ENCODE results near the gene C16orf78.

The C16orf78 gene

GRCh38 chr16:49395021-49395420 is 21.4 kb downstream of the C16orf78 start:
- no peaks in the 10 kb centered on the region for H3K9me3 ChIP-seq (ENCODE audit: control insufficient read depth, insufficient read depth, low read length)
- no peaks in the 10 kb centered on the region for H3K4me1 ChIP-seq (ENCODE audit: control insufficient read depth, insufficient read depth, low read length)
- no peaks in the 10 kb centered on the region for H3K36me3 ChIP-seq (ENCODE audit: control insufficient read depth, insufficient read depth, low read length)
- DNase-seq (ENCODE audit: low read depth, low spot score), result no peak
- WGBS (ENCODE audit: insufficient coverage, insufficient read length), result no CpG with 5 or more reads among the region's 1 CpG
- H3K4me3 ChIP-seq (ENCODE audit: low read length), result no peak overlapping the region
- H3K27ac ChIP-seq (ENCODE audit: low read length), result no peak overlapping the region
- no peaks in the 10 kb centered on the region for H3K27me3 ChIP-seq (ENCODE audit: control insufficient read depth, insufficient read depth, low read length)

- H3K27me3 ChIP-seq (ENCODE audit: control insufficient read depth, insufficient read depth, low read length), result no peaks in the 10 kb centered on the region
- H3K27ac ChIP-seq (ENCODE audit: low read length), result no peak overlapping the region
- H3K4me1 ChIP-seq (ENCODE audit: control insufficient read depth, insufficient read depth, low read length), result no peaks in the 10 kb centered on the region
- no peak for DNase-seq (ENCODE audit: low read depth, low spot score)
- H3K4me3 ChIP-seq (ENCODE audit: low read length), result no peak overlapping the region
- WGBS (ENCODE audit: insufficient coverage, insufficient read length), result no CpG with 5 or more reads among the region's 12 CpGs
- H3K36me3 ChIP-seq (ENCODE audit: control insufficient read depth, insufficient read depth, low read length), result no peaks in the 10 kb centered on the region
- no peaks in the 10 kb centered on the region for H3K9me3 ChIP-seq (ENCODE audit: control insufficient read depth, insufficient read depth, low read length)
Measured at GRCh38 chr16:49396206-49396720, 22.7 kb downstream of the C16orf78 start.

DNA sequence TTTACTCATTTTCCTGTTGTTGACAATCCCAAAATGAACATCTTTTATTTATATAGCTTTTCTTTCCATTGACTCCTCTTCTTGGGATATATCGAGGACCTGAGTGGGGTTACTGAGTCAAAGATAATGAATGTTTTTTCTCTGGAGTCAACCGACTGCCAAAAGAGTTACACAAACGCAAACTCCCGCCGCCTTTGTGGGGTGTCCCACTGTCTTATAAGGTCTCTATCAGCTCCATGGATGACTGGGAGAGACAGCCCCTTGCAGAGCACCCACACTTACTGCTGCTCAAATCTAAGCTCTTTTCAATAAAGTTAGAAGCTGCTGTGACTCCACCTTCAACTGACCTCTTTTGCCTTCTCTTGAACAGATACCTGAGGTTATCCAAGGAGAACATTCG is 25.2 kb downstream of the C16orf78 start:
- Histone ChIP-seq H3K27me3 (ENCODE audit: control insufficient read depth, insufficient read depth, low read length) (no peaks in the 10 kb centered on the region), H3K27ac (ENCODE audit: low read length) (no peak overlapping the region), H3K36me3 (ENCODE audit: control insufficient read depth, insufficient read depth, low read length) (no peaks in the 10 kb centered on the region), H3K9me3 (ENCODE audit: control insufficient read depth, insufficient read depth, low read length) (no peaks in the 10 kb centered on the region), H3K4me1 (ENCODE audit: control insufficient read depth, insufficient read depth, low read length) (no peaks in the 10 kb centered on the region), H3K4me3 (ENCODE audit: low read length) (no peak overlapping the region)
- no CpG with 5 or more reads among the region's 6 CpGs for WGBS (ENCODE audit: insufficient coverage, insufficient read length)
- DNase-seq (ENCODE audit: low read depth, low spot score), result no peak

- no peaks in the 10 kb centered on the region for H3K27me3 ChIP-seq (ENCODE audit: control insufficient read depth, insufficient read depth, low read length)
- no CpG with 5 or more reads among the region's 9 CpGs for WGBS (ENCODE audit: insufficient coverage, insufficient read length)
- no peak for DNase-seq (ENCODE audit: low read depth, low spot score)
Measured at GRCh38 chr16:49399594-49400364, 26.2 kb downstream of the C16orf78 start.

GRCh38 chr16:49400611-49401010 is 27.0 kb downstream of the C16orf78 start:
- Histone ChIP-seq H3K4me3 (ENCODE audit: low read length) (no peak overlapping the region), H3K27ac (ENCODE audit: low read length) (no peak overlapping the region), H3K27me3 (ENCODE audit: control insufficient read depth, insufficient read depth, low read length) (no peaks in the 10 kb centered on the region), H3K36me3 (ENCODE audit: control insufficient read depth, insufficient read depth, low read length) (no peaks in the 10 kb centered on the region), H3K4me1 (ENCODE audit: control insufficient read depth, insufficient read depth, low read length) (no peaks in the 10 kb centered on the region), H3K9me3 (ENCODE audit: control insufficient read depth, insufficient read depth, low read length) (no peaks in the 10 kb centered on the region)
- no CpG with 5 or more reads among the region's 7 CpGs for WGBS (ENCODE audit: insufficient coverage, insufficient read length)
- DNase-seq (ENCODE audit: low read depth, low spot score), result no peak

More at GRCh38 chr16:49399594-49400364, 26.2 kb downstream of the C16orf78 start:
- Histone ChIP-seq H3K27ac (ENCODE audit: low read length) (no peak overlapping the region), H3K4me1 (ENCODE audit: control insufficient read depth, insufficient read depth, low read length) (no peaks in the 10 kb centered on the region), H3K4me3 (ENCODE audit: low read length) (no peak overlapping the region), H3K9me3 (ENCODE audit: control insufficient read depth, insufficient read depth, low read length) (no peaks in the 10 kb centered on the region), H3K36me3 (ENCODE audit: control insufficient read depth, insufficient read depth, low read length) (no peaks in the 10 kb centered on the region)

DNA sequence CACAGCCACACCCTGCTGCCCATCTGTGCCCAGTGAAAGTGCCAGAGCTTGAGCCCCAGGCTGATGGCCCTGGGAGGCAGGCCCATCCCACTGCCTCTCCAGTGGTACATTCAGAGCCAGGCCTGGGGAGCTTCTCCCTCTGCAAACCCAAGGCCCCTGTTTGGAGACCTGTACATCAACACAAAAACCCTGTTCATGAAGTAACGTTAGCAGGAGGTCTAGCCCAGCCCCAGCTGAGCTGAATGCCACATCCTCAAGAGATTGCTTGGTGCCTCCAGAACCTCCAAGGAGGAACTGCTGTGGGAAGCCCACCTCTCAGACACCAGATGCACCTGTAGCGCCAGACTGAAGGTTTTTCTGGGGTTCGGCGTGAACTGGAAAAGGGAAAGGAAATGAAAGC is 31.5 kb downstream of the C16orf78 start:
- H3K9me3 ChIP-seq (ENCODE audit: control insufficient read depth, insufficient read depth, low read length), result no peaks in the 10 kb centered on the region
- no peaks in the 10 kb centered on the region for H3K4me1 ChIP-seq (ENCODE audit: control insufficient read depth, insufficient read depth, low read length)
- WGBS (ENCODE audit: insufficient coverage, insufficient read length), result no CpG with 5 or more reads among the region's 4 CpGs
- H3K27ac ChIP-seq (ENCODE audit: low read length), result no peak overlapping the region
- no peaks in the 10 kb centered on the region for H3K27me3 ChIP-seq (ENCODE audit: control insufficient read depth, insufficient read depth, low read length)
- no peak overlapping the region for H3K4me3 ChIP-seq (ENCODE audit: low read length)
- DNase-seq (ENCODE audit: low read depth, low spot score), result no peak
- H3K36me3 ChIP-seq (ENCODE audit: control insufficient read depth, insufficient read depth, low read length), result no peaks in the 10 kb centered on the region

GRCh38 chr16:49405530-49405929 is 31.9 kb downstream of the C16orf78 start:
- H3K27me3 ChIP-seq (ENCODE audit: control insufficient read depth, insufficient read depth, low read length), result no peaks in the 10 kb centered on the region
- H3K4me1 ChIP-seq (ENCODE audit: control insufficient read depth, insufficient read depth, low read length), result no peaks in the 10 kb centered on the region
- no peaks in the 10 kb centered on the region for H3K36me3 ChIP-seq (ENCODE audit: control insufficient read depth, insufficient read depth, low read length)
- WGBS (ENCODE audit: insufficient coverage, insufficient read length), result no CpG with 5 or more reads among the region's 6 CpGs
- no peak overlapping the region for H3K27ac ChIP-seq (ENCODE audit: low read length)
- no peaks in the 10 kb centered on the region for H3K9me3 ChIP-seq (ENCODE audit: control insufficient read depth, insufficient read depth, low read length)
- H3K4me3 ChIP-seq (ENCODE audit: low read length), result no peak overlapping the region
- DNase-seq (ENCODE audit: low read depth, low spot score), result no peak

DNA sequence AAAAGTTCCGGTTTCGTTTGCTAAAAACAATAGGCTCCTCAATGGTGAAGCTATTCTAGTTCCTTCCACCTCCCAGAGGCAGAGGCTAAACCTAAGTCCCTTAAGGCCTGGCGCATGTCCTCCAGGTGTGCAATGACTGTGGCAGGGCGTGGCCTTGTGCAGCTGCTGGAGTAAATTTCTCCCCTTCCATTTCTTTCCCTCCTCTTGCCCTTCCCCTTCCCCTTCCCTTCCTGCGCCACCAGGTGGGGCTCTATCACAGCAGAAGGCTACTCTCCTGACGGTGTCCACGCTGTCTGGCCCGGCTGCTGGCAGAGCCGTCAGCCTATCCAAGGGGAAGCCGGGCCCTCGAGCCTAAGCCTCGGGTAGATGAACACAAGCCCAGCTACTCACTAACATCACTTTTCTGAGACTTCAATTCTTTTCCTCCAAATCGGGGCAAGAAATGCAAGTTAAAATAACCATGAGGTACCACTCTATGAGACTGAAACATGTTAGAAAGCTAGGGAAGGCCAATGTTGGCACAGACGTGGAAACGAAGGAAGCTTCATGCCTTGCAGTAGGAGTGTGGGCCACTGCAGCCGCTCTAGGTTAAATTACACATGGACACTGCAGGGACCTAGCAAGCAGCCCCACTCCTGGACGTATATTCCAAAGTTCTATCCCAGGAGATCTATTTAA is 34.4 kb downstream of the C16orf78 start:
- H3K4me1 ChIP-seq (ENCODE audit: control insufficient read depth, insufficient read depth, low read length), result no peaks in the 10 kb centered on the region
- no CpG with 5 or more reads among the region's 17 CpGs for WGBS (ENCODE audit: insufficient coverage, insufficient read length)
- H3K4me3 ChIP-seq (ENCODE audit: low read length), result no peak overlapping the region
- DNase-seq (ENCODE audit: low read depth, low spot score), result peak; percentile 79
- H3K36me3 ChIP-seq (ENCODE audit: control insufficient read depth, insufficient read depth, low read length), result no peaks in the 10 kb centered on the region
- H3K27ac ChIP-seq (ENCODE audit: low read length), result no peak overlapping the region
- no peaks in the 10 kb centered on the region for H3K27me3 ChIP-seq (ENCODE audit: control insufficient read depth, insufficient read depth, low read length)
- no peaks in the 10 kb centered on the region for H3K9me3 ChIP-seq (ENCODE audit: control insufficient read depth, insufficient read depth, low read length)

DNA sequence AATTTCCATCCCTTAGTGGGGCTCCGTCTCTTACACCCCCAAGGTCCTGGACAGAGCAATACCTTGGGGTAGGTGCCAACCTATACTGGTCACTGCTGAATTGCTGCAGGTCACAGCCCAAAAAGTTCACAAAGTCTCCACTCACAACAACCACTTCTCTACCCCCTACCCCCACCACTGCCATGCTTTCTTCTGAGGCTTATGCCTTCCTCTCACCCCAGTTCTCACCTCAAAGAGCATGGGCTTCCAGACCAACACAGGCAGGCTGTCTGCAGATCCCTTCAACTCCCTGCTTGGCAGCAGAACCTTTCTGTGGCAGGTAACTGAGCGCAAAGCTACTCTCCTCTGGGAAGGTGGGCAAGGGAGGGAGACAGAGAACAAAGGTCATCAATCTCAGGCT is 35.5 kb downstream of the C16orf78 start:
- Histone ChIP-seq H3K9me3 (ENCODE audit: control insufficient read depth, insufficient read depth, low read length) (no peaks in the 10 kb centered on the region), H3K4me1 (ENCODE audit: control insufficient read depth, insufficient read depth, low read length) (no peaks in the 10 kb centered on the region), H3K27ac (ENCODE audit: low read length) (no peak overlapping the region), H3K36me3 (ENCODE audit: control insufficient read depth, insufficient read depth, low read length) (no peaks in the 10 kb centered on the region), H3K4me3 (ENCODE audit: low read length) (no peak overlapping the region), H3K27me3 (ENCODE audit: control insufficient read depth, insufficient read depth, low read length) (no peaks in the 10 kb centered on the region)
- DNase-seq (ENCODE audit: low read depth, low spot score), result no peak
- no CpG with 5 or more reads among the region's 2 CpGs for WGBS (ENCODE audit: insufficient coverage, insufficient read length)

- WGBS (ENCODE audit: insufficient coverage, insufficient read length), result no CpG with 5 or more reads among the region's 3 CpGs
- Histone ChIP-seq H3K36me3 (ENCODE audit: control insufficient read depth, insufficient read depth, low read length) (no peaks in the 10 kb centered on the region), H3K27ac (ENCODE audit: low read length) (no peak overlapping the region), H3K4me3 (ENCODE audit: low read length) (no peak overlapping the region), H3K4me1 (ENCODE audit: control insufficient read depth, insufficient read depth, low read length) (no peaks in the 10 kb centered on the region), H3K9me3 (ENCODE audit: control insufficient read depth, insufficient read depth, low read length) (no peaks in the 10 kb centered on the region), H3K27me3 (ENCODE audit: control insufficient read depth, insufficient read depth, low read length) (no peaks in the 10 kb centered on the region)
- no peak for DNase-seq (ENCODE audit: low read depth, low spot score)
Measured at GRCh38 chr16:49410226-49410625, 36.6 kb downstream of the C16orf78 start.

Measured in iPS DF 6.9 (cell line).